ENCODE results near the gene ENTPD1. TPM values are rescaled to one million over a fixed set of nuclear protein-coding genes. Genes with fewer than 3 reads are reported as not detected.

Gene ENTPD1
- total and polyA plus RNA-seq, 9 of the 15 experiments (the other 6 are each of a cell fraction or from before 2014, with no cell fraction given), result 0.07 to 1.5 (median 0.37) TPM

- TF ChIP-seq RNF219 (CRISPR knock-in tag; IDR thresholded peaks at IDR 0.05) (no peak), WHSC1 (IDR thresholded peaks at IDR 0.05; ENCODE audit: low read length) (no peak), PHF20 (IDR thresholded peaks at IDR 0.05; ENCODE audit: partially characterized antibody) (peak; percentile 34), ARNT (IDR thresholded peaks at IDR 0.05) (no peak), ZNF561 (CRISPR knock-in tag; conservative IDR thresholded peaks at IDR 0.05) (no peak), TCF15 (CRISPR knock-in tag; IDR thresholded peaks at IDR 0.05) (no peak), CHD4 (IDR thresholded peaks at IDR 0.05; ENCODE audit: insufficient read depth, insufficient replicate concordance, low read depth, low read length, poor library complexity, severe bottlenecking) (no peak), BRF1 (IDR thresholded peaks at IDR 0.05; ENCODE audit: borderline replicate concordance, extremely low read depth, insufficient read length) (no peak), TRIM28 (IDR thresholded peaks at IDR 0.05) (no peak), GATA2 (CRISPR knock-in tag; IDR thresholded peaks at IDR 0.05) (no peak), POLR3G (IDR thresholded peaks at IDR 0.05; ENCODE audit: extremely low read depth, insufficient read length, insufficient replicate concordance) (no peak), ZNF263 (CRISPR knock-in tag; IDR thresholded peaks at IDR 0.05; ENCODE audit: borderline replicate concordance) (no peak), TGIF2 (CRISPR knock-in tag; IDR thresholded peaks at IDR 0.05) (no peak), FOXM1 (IDR thresholded peaks at IDR 0.05; ENCODE audit: low read depth) (no peak), FOXM1 (CRISPR knock-in tag; IDR thresholded peaks at IDR 0.05; ENCODE audit: low read depth) (no peak), SIRT6 (IDR thresholded peaks at IDR 0.05; ENCODE audit: low read depth, low read length) (no peak), ZNF384 (IDR thresholded peaks at IDR 0.05; ENCODE audit: low read depth, low read length) (no peak), STAT6 (CRISPR knock-in tag; IDR thresholded peaks at IDR 0.05) (no peak), HEY1 (CRISPR knock-in tag; IDR thresholded peaks at IDR 0.05; ENCODE audit: borderline replicate concordance) (no peak)
- TF ChIP-seq, protein P1, sequence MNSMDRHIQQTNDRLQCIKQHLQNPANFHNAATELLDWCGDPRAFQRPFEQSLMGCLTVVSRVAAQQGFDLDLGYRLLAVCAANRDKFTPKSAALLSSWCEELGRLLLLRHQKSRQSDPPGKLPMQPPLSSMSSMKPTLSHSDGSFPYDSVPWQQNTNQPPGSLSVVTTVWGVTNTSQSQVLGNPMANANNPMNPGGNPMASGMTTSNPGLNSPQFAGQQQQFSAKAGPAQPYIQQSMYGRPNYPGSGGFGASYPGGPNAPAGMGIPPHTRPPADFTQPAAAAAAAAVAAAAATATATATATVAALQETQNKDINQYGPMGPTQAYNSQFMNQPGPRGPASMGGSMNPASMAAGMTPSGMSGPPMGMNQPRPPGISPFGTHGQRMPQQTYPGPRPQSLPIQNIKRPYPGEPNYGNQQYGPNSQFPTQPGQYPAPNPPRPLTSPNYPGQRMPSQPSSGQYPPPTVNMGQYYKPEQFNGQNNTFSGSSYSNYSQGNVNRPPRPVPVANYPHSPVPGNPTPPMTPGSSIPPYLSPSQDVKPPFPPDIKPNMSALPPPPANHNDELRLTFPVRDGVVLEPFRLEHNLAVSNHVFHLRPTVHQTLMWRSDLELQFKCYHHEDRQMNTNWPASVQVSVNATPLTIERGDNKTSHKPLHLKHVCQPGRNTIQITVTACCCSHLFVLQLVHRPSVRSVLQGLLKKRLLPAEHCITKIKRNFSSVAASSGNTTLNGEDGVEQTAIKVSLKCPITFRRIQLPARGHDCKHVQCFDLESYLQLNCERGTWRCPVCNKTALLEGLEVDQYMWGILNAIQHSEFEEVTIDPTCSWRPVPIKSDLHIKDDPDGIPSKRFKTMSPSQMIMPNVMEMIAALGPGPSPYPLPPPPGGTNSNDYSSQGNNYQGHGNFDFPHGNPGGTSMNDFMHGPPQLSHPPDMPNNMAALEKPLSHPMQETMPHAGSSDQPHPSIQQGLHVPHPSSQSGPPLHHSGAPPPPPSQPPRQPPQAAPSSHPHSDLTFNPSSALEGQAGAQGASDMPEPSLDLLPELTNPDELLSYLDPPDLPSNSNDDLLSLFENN (IDR thresholded peaks at IDR 0.05; ENCODE audit: low read depth in 2 of 2, low read length in 2 of 2), result no peak
Observed at GRCh38 chr10:95907456-95908253, 151.7 kb downstream of the ENTPD1 start, which contains the start of gene CC2D2B (continued).

All from K562 (cell line).